ENCODE measurements around the gene MYOZ3.

Gene MYOZ3, protein sequence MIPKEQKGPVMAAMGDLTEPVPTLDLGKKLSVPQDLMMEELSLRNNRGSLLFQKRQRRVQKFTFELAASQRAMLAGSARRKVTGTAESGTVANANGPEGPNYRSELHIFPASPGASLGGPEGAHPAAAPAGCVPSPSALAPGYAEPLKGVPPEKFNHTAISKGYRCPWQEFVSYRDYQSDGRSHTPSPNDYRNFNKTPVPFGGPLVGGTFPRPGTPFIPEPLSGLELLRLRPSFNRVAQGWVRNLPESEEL

DNA sequence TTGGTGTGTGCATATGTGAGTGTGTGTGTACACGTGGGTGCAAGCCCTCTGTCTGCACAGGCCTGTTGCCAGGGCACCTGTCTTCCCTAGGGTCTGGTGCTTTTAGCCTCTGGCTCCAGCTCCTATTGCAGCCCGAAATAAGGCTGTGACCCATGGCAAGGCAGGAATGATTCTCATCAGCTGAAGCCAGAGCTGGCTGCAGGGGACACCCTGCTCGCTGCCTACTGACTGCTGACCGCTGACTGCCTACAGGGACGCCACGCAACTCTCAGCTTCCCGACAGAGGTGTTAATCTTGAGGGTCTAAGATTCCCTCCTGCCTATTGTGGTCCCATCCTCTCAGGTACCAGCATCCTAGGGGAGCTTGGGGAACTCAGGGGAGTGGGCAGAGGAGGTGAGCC lies at the start of gene MYOZ3:
Gene MYOZ3 (plus strand): TSS at position 166 of the 400 bp plus-strand sequence. CDS start 1,691 bp downstream, outside the sequence.
- DNase-seq = no peak

DNA sequence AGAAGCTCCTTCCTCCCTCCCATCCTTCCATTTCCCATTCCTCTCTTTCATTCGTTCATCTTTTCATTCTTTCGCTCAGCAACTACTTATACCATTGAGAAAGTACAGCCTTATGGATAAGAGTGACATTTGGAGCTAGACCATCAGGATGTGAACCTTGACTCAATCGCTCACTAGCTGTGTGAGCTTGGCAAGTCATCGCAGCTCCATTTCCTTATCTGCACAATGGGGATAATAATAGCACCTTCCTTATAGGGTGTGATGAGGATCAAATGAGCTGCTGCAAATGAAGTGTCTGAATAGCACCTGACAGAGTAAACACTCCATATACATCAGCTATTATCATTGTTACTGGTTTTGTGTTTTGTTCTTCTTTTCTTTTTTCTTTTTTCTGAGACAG lies 48.6 kb upstream of the MYOZ3 start:
- DNase-seq = no peak

DNA sequence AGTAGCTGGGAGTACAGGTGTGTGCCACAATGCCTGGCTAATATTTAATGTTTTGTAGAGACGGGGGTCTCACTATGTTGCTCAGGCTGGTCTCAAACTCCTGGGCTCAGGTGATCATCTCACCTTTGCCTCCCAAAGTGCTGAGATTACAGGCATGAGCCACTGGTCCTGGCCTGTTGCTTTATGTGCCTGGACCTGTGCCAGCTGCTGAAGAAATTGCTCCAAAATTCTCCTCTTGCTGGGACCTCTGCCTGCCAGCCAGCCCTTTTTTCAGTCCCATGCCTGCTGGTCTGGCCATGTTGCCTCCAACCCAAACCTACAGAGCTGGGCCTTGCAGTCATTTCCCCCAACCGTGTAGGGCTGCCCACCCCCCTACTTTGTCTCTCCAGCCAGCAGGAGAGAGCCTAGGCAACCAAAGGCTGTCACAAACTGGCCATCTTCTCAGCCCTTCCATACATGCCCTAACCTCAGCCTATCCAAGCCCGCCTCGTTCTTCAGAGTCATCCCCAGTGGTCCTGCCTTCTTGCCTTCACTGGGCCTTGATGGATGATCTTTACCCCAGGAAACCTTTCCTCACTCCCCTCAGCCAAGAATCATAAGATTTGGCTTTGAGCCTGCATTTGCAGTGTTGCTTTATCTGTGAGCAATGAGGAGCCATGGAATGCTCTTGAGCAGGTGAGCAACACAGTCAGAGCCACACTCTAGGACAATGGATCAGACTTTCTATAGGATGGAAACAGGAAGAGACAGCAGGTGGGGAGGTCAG lies 48.0 kb upstream of the MYOZ3 start:
- no peak for DNase-seq

DNA sequence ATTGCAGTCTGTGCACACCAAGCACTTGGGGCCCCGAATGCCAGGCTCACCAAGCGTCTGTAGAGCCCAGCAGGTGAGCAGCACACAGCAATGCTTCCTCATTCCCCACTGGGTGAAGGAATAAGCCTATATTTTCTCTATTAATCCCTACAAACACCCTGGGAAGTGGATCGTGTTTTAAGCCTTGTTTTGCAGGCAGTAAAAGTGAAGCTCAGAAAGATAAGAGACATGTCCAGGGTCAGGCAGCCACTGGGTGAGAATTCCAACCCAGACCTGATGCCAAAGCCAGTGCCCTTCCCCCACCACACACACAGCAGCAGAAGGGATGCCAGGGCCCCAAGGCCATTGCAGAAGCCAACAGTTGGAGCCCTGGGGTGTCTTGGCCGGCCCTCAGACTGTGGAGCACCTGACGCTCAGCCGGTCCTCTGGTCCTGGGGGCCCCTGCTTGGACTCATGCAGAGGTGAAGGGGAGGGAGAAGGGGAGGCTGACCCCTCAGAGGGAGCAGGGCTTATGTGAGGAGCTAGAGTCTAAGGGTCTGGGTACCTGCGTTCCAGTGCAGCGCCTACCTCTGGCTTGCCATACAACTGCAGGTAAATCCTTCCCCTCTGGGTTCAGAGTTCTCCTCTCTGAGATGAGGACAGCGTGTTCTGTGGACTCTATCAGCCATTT lies 46.9 kb upstream of the MYOZ3 start:
- no peak for DNase-seq

DNA sequence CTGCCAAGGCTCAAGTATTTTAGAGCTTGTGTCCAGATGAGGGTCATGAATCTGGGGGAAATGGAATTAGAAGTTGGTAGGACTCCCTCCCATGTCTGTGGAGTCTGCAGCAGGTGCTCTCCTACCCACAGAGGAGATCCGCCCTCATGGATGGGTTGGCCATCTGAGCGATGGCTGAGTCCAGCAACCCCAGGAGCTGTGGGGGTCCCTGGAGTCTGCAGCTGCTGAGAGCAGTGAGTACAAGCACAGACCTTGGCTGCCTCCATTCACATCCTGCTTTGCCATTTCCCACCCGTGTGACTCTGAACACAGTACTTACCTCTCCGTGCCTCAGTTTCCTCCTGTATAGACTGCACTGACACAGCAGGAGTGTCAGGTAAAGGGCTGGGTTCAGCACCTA lies 46.4 kb upstream of the MYOZ3 start:
- DNase-seq = no peak

DNA sequence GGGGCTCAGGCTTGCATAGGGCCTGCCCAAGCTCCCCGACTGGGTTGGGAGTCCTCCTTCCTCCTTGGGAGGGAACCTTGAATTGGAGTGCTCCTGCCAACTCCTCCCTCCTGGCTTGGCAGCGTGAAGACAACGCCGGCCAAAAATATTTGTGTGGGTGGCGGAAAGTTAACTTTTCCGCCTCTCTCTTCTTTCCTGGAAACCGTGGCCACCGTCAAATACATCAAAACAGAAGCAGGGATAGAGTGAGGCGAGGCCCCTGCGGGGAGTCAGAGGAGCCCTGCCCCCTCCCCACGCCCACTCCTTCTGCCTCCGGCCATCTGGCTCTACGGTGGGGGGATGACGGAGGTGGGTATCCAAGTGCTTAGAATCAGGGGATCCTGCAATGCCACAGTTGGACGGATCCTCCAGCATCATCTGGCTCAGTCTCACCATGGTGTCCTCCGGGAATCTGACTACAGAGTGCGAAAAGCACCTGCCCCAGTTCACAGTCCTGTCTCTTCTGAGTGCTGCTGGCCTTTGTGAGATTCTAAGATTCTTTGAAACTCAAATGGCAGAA lies 45.8 kb upstream of the MYOZ3 start:
- DNase-seq = peak; percentile 83

DNA sequence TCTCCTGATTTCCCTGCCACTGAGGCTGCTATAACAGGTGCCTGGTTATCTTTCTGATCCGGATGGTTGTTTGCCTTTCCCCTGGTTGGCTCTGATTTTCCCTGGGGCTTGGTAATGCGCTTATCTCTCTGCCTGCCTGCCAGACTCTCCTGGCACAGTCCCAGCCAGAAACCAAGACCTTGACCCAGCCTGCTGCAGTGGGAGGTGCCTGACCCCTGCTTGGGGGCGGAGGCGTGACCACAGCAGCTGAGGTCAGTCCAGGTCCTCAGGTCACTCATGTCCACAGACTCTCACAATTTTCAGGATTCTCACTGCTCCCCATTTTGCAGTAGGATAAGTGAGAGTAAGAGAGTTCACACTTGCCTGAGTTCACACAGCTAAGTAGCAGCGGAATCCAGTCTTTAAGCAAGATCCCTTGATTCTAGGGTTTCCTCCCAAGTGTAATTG lies 45.0 kb upstream of the MYOZ3 start:
- DNase-seq = peak; percentile 92

DNA sequence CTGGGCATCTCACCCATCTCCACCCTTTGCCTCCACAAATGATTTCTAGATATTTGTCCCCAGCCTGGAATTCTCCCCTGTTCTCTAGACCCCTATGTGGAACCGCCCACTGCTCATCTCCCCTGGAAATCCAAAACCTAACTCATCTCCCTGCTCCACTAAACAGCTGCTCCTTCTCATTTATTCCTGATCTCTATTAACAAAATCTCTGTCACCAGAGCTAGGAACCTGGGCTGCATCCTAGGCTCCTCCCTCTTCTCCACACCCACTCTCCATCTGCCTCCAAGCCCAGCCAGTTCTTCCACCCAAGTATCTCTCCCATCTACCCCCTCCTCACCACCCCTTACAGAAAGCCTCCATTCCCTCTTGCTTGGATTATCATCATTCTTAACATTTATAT lies 44.5 kb upstream of the MYOZ3 start:
- peak; percentile 92 for DNase-seq

DNA sequence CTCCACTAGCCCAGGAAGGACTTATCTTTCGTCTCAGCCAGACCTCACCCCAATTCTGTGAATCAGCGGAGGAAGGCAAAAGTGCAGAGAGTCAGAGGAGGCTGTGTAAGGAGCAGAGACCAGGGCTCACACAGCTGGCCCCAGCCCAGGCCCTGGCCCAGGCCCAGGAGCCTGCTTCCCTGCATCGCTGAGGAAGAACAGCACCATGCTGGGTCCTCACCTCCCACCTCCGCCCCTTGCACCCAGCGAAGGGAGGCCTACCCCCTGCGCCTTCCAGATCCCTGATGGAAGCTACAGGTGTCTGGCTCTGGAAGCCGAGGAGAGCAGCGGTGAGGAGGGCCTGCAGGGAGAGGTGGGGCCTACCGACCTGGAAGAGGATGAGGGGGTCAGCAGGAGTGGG lies 42.9 kb upstream of the MYOZ3 start:
- DNase-seq = no peak

DNA sequence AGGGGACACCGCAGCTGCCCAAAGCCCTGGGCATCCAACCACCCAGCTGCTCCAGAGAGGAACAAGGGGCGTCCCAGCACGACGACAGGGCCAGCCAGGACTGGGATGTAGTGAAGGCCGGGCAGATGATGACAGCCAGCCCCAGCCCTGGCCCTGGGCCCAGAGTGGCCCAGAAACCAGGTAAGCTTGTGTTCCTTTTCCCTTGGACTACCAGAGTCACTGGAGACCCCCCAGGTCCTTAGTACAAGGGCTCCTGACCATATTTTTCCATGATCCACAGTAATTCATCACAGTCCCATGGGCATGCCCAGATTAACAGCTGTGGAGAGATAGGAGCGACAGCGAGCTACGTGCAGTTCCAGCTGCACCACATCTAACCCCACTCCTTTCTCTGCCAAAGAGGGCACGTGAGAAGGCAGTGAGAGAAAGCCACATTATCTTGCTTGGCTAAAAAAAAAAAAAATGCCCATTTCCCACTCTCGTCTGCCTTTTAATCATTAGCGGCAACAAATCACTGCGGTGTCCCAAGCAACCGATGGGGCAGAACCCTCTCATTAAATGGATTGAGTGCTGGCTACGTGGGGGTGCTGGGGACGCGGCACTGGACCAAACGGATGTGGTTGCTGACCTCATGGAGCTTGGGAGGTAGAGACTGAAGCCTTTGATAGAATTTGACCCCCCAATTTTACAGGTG lies 42.3 kb upstream of the MYOZ3 start:
- peak; percentile 43 for DNase-seq

DNA sequence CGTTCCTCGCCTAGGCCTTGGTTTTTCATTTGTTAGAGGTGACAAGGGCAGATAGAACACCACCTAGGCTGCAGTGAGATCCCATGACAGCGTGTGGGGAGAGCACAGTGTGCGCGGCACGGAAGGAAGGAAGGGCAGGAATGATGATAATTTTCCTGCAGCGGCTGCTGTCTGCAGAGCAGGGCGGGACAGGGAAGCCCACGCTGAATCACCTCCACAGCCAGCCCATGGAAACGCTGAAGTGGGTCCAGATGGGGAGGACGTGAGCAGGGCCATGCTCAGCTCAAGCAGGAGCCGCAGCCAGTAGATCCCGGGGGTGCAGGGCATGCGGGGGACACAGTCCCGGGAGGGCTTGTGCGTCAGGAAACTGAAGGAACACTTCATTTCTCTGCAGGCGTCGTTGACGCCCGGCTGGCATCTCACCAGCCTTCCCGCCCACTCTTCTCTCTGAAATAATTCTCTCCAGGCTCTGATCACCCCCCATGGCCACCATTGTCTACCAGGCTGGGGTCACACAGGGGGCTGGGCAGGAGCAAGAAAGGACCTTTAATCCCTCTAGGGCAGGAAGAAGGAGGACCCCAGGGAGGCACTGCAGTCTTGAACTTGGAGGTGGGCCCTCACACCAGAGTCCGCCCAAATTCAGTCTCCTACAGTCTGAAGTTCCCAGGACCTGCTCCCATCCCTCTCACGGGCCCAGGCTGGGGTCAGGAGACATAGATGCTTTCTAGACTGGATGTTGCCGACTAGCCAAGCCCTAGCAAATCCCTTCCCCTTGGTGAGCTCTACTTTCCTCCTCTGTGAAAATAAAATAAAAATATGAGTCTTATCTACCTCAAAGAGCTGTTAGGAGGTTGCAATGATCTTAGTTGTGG lies 41.5 kb upstream of the MYOZ3 start:
- DNase-seq = no peak

DNA sequence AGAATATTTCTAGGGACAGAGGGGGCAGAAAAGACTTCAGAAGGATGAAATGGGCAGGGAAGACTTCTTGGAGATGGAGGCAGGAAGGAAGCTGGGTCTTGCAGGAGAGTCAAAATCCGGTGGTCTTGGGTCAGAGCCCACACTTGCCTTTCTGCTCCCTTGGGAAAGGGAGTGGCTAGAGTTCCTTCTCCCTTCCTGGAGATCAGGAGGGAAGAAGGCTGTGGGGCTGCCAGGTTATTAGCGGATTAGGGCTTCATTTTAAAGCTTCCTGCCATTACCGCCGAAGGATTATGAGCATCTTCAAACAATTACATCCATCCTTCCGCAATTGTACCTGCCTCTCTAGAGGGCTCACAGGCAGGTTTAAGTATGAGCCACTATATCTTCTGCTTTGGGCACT lies 39.8 kb upstream of the MYOZ3 start:
- no peak for DNase-seq

DNA sequence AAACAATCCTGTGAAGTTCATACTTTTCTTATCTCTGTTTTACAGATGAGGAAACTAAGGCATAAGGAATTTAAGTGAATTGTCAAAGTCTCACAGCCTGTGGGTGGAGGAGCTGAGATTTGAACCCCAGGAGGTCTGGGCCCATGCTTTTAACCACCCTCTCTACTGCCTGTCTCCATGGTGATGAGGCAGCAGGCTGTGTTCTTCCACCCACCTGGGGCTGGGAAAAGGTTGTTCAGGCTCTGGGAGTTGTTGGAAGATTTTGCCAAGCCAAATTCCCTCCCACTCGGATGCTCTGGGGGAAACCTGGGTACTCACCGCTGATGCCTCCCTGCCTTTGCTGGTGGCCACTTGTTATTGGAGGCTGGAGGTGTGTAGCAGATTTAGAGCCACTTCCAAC lies 38.9 kb upstream of the MYOZ3 start:
- DNase-seq = no peak

DNA sequence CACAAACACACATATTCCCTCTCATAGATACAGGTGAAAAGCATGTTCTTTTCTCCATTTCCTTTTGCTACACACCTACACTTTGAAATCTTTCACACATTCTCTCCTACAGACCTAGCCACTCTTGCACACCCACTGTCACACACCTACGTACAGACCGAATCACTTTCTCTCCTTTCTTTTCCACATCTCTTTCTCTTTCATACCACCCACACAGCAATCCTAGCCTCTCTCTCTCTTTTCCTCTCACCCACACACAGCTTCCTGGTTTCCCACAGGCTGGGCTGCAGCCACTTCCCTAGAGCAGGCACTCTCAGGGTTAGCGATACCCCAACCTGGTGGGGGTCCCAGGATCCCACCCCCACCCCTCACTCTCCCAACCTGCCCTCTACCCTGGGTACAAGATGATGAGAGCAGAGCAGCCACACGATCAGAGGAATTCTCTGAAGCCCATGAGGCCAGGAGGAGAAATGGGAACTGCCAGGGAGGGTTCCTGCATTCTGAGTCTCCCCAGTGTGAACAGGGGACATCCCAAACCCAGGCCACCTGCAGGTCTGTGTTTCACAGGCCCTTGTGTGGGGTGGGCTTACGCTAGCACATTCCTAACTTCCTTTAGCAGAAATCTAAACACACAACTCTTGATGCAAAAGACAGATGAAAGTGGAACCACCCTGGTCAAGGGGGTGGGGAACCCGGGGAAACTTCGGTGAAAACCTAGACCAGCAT lies 37.7 kb upstream of the MYOZ3 start:
- no peak for DNase-seq

DNA sequence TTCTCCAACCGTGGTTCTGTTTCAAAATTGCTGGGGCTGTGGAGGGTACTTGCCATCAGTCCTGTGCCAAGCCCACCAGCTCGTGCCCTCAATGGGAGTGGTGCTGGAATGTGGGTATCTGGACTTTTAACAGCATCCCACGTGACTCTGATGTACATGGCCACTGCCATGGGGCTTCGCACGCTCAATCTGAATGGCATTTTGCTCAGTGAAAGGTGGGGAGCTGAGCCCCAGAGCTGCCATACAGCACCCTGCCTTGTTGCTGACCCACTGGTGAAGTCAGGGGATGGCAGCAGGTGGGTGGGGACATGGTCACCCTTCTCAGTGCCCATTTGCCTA lies 37.2 kb upstream of the MYOZ3 start:
- no peak for DNase-seq

DNA sequence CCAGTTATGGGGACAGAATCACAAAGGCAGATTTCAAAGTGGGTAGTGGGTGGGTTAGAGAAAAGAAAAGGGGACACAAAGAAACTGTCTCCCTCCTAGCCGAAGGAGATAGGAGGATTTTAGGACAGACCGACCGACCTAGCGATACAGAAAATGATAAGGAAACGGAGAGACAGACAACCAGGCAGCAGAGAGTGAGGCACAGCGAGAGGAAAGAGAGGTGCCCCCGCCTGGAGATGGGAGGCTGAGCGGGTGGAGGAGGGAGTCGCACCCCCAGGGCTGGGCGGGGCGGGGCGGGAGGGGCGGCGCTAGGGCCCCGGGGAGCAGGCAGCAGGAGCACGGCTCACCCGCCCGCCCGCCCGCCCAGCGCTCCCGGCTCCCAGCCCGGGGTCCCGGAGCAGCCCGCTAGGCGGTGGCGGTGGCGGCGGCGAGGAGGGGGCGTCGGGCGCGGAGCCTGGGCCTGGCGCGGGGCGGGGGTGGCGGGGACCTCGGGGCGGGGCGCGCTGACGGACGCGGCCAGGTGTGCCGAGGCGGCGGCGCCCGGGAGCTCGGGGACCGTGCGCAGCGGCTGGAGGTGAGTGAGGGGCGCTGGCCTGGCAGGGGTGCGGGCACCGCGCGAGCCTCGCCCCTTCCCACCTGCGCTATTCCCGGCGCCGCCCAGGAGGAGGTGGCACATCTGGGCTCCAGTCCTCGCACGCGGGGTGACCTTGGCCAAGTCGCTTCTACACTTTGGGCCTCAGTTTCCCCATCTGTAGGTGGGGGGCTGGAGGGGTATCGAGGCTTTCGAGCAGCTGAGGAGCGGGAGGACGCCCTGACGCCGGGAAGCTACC lies 36.5 kb upstream of the MYOZ3 start:
- DNase-seq = no peak

DNA sequence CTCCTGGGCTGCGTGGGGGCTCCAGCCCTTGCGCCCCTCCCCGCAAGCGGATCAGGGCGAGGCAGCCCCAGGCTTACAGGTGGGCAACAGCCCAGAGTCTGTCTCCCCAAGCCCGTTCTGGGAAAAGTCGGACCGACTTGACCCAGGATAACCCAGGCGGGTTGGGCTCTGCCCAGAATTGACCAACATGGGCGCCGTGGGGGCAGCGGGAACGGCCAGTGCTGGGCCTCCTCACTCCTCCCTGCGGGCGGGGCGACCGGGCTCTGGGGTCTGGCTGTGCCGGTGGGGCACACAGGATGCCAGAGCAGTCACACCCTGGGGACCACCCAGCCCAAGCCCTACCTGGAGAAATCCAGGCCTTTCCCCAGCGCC lies 35.9 kb upstream of the MYOZ3 start:
- DNase-seq = no peak

DNA sequence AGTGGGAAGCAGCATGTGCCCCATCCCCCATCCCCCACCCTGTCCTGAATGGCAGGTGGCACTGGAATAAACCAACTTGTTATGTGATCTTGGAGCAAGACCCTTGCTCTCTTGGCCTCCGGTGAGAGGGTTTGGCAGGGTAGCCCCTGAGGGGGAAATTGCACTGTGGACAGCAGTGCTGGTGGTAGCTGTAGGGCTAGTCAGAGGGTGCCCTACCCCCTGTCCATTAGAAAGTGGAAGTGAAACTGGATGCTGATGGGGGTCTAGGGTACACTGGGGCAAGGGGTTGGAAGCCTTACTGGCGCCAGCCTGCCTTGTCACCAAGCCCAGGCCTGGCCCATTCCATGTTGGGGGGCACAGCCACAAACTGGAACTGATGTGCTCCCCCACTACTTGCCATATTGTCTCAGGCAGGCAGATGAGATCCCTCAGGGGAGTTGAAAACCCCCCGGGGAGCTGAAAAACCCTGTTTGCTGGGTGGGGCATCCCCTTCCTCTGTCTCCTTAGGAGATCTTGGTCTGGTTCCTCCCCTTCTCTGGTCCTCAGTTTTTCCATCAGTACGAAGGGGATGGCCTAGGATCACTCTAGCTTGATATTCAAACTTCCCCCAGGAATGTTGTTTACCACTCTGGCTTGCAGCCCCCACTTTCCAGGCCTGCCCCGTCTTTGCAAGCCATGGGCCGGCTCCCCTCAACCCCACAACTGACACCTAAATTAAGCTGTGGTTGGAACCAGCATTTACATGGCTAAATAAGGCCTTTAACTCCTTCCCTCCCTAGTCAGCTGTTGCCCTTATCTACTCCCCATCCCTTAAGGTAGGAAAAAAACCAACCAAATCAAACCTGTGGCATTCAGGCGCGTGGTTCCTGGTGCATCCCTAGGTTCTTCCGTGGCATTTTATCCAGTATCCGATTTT lies 35.0 kb upstream of the MYOZ3 start:
- no peak for DNase-seq

DNA sequence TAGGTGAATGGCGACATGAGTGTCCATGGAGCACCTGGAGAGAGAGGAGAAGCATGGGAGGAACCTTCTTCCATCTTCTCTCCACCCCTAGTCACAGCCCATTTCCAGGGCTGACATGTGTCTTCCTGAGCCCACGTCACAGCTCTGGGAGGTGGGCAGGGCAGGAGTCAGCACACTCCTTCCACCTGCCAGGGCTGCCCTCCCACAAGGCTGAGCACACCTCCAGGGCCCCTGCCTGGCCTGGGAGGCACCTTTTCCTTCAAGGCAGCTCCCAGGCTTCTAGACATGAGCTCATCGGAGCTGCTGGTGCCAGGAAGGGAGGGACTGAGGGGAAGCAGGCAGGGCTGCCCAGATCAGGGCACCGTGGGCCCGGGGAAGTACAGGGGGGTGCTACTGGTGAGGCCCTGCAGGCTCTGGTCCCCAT lies 34.2 kb upstream of the MYOZ3 start:
- no peak for DNase-seq

Measured in DMS 273 treated with DMSO at 0.1 percent for 48 hours (cell line).